Mammary epithelial cell (primary cell): ENCODE results near the gene LIN28A.

Experiments
- CTCF ChIP-seq, 2 donors: IDR thresholded peaks in 1 of 2; conservative IDR thresholded peaks in 1 of 2; 2 replicates each; pipeline ENCODE4 v1.5.1; 2011 to 2012; ENCODE audit warnings: inconsistent platforms in 2 of 2, low read length in 2 of 2, mild to moderate bottlenecking in 2 of 2, control low read depth in 1 of 2, low read depth in 1 of 2; ENCODE audit not compliant: insufficient read depth in 1 of 2; ENCODE audit errors: extremely low read depth in 1 of 2
- EZH2 ChIP-seq: IDR thresholded peaks from 2 replicates; pipeline ENCODE4 v1.6.1; 2012; ENCODE audit warnings: low read length, inconsistent platforms, borderline replicate concordance

- TF ChIP-seq CTCF (conservative IDR thresholded peaks at IDR 0.05 in 1 of 2, IDR thresholded peaks at IDR 0.05 in 1 of 2; ENCODE audit: extremely low read depth in 1 of 2, insufficient read depth in 1 of 2, low read depth in 1 of 2, low read length in 2 of 2), result no peak
- no peak for TF ChIP-seq EZH2
These were observed 62.6 kb downstream of the LIN28A start for GRCh38 chr1:26472901-26473845.
